Hindlimb muscle (tissue), 1 donor: ENCODE results near the gene B4GAT1. TPM values are rescaled to one million over a fixed set of nuclear protein-coding genes. Genes with fewer than 3 reads are reported as not detected.
"Not testable (repeated sequence)": the region's sequence is repeated elsewhere in the genome, so short reads cannot be mapped to it uniquely, and the experiment has no call there.

Experiments
- DNase-seq: peaks from one replicate; pipeline ENCODE4 v3.0.0-alpha.2; 2013
- polyA plus RNA-seq: library from polyadenylated mRNA; unstranded; fragments of 120-200 nt; gene quantifications from one replicate; pipeline ENCODE4 v1.2.1, GENCODE V29; 2013; ENCODE audit not compliant: insufficient read length

The B4GAT1 gene
- polyA plus RNA-seq, 1 donor: 22.0 TPM

DNA sequence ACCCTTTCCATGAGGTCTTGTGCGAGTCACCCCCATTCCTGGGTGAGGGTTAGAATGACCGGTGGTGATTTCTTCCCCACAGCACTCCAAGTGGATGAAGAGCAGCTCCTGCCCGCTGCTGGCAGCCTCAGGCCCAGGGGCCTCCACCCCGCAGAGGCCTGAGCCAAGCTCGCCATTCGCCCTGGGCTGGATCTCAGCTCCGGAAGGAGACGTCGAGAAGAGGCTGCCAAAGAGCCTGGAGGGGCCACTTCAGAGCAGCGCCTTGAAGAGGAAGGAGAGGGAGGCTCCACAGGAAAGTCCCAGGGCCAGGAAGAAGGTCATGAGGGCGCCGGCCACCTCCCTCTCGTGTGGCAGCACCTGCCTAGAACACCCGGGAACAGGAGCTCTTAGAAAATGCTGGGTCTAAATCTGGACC is 15.8 kb upstream of the B4GAT1 start:
- DNase-seq: no peak

DNA sequence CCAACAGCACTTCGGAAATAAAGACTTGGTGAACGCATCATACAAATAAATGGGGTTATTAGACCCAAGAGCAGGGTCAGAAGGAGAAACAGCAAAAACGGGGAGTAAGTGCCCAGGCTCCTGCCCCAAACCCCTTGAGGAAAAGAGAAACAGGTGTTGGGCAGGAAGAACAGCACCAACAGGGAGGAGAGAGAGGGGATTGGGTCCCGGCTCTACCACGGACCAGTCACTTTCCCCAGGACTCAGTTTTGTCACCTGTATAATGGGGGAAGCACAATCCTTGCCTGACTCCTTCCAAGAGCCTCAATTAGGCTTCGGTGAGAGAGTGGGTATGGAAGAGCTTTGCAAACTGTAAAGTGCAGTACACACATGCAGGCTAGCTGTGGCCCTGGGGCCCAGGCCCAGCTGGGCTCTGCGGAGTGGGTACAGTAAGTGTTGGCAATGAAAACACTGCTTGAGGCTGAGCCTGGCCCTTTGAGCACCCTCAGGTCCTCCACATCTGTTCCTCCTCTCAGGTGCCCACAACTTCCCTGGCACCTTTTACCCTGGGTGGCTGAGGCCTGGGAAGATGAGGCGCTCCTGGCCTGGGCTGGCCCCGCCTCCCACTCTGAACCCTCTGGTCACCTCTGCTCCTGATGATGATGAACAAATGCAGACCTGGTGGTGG is 15.2 kb upstream of the B4GAT1 start:
- no peak for DNase-seq

DNA sequence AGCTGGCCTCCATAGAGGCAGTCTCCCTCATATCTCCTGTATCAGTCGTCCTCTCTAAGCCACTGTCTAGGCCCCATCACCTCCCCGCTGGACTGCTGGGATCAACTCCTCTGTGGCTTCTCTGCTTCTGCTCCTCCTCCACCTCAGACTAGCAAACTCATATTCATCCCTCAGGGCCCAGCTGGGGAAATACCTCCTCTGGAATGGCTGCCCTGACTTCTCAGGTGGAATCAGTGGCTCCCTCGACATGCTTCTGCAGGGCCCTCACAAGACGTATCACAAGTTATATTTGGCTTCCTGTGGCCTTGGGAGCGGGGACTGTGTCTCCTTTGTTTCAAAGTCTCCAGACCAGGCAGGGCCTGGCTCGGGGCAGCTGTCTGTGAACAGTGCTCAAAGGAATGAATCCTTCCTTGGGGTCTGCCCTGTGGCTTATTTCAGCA is 14.1 kb upstream of the B4GAT1 start:
- no peak for DNase-seq

DNA sequence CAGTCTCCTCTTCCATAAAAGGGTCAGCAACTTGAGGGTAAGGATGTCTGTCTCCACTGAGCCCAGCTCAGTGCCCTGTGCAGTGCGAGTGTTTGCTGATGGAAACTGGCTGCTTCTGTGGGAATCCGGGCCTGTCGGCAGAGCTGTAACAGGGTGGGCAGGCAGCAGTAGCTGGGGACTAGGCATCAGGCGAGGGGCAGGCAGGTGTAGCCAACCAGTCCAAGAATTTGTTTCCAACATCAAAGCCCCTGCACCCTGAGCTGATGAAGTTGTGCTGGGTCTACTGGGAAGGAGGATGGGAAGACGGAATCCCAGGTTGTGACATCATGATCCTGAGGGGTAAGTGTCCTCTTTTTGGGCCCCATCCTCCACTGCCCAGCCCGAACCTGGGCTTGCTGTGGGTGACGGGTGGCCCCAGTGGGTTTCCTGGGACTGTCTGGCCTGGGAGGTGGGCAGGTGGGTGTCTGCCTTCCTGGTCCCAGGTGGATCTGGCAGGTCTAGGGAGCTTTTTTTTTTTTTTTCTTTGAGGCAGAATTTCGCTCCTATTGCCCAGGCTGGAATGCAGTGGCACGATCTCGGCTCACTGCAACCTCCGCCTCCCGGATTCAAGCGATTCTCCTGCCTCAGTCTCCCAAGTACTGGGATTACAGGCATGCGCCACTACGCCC is 13.1 kb upstream of the B4GAT1 start:
- no peak for DNase-seq

GRCh38 chr11:66359662-66360087 is 12.2 kb upstream of the B4GAT1 start:
- no peak for DNase-seq

GRCh38 chr11:66350560-66351235 is 3.3 kb upstream of the B4GAT1 start:
- not testable (repeated sequence) for DNase-seq

- no peak for DNase-seq
These were observed 1.6 kb upstream of the B4GAT1 start for GRCh38 chr11:66349084-66349386.

- DNase-seq: no peak
These were observed 679 bp downstream of the B4GAT1 start for GRCh38 chr11:66346476-66347424.

DNA sequence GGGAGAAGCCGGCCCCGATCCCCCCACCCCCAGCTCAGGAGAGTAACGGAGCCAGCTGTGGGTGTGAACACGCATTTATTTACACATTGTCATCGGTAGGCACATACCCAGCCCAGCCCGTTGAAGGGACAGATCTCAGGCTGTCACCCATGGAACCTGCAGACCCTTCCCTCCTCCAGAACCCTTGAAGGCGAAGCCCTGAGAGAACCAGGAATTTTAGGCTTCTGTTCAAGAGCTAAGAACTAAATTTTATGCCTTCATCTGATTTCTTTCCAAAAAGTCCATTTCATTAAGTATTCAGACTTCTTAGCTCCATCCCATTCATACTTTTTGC is 2.1 kb downstream of the B4GAT1 start:
- no peak for DNase-seq

DNA sequence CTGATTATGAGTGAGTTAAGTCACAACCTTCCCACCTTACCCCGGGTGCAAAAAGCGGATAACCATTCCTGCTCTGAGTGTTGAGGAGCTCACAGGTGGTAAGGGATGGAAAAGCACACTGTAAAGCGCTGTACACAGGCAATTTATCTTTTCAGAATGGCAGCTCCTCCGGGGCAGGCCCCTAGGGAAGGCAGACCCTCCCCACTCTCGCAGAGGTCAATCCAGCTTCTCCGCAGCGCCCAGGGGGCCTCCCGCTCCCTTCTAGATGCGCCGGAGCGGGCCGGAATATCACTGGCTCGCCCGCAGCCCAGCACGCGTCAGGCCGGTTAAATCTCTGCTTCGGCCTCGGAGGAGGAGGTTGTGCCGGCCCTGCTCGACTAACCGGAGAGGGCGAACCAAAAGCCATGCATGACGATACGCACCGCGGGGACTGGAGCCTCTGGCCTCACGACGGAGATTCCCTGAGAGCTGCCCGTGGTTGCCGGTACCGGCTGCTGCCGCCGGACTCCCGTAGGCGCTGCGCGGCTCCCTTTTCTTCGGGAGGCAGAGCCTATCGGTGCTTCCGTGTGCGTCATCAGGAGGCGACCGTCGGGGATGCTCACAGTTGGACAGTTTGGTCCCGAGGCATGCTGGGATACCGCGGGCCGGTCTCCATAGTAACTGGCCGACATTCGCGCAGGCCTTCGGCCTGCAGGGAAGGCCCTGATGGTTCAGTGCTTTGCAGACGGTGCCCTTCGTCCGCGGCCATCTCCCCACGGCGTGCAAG is 2.7 kb downstream of the B4GAT1 start, which contains the start of gene BRMS1:
Gene BRMS1, minus strand, starts transcription at position 555 of the 766 bp plus-strand sequence. CDS start 2,870 bp downstream, outside the sequence.
- DNase-seq: peak; percentile 98

DNA sequence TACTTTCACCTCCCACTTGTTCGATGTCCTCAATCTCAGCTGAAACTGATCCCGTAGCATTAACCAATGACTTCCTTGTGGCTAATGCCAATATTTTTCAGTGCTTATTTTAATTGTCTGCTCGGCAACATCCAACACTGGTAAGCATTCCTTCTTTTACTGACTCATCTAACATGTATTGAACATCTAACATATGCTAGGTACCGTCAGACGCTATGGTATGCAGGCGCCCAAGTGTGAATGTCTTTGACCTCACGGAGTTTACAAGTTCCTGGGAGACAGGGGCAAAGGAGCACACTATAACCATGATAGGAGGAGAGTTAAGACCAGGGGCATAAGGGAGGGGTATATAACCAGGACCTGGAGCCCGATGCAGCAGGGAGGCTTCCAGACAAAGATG is 4.3 kb downstream of the B4GAT1 start:
- no peak for DNase-seq

DNA sequence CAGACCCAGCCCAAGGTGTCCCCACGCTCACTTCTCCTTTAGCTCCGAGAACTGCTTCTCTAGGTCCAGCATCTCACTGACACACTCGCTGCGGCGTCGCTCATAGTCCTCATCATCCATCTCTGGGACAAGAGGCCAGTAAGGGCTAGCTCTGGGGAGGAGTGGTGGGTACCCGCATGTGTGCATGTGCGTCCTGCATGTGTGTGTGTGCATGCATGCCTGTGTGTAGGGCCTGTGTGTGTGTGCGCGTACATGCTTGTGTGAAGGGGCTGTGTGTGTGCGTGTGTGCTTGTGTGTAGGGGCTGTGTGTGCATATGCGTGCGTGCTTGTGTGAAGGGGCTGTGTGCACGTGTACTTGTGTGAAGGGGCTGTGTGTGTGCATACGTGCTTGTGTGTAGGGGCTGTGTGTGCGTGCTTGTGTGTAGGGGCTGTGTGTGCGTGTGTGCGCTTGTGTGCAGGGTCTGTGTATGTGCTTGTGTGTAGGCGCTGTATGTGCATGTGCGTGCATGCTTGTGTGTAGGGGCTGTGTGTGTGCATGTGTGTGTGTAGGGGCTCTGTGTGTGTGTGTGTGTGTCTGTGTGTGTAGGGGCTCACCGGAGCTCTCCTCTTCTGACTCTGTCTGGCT is 5.8 kb downstream of the B4GAT1 start:
- no peak for DNase-seq

GRCh38 chr11:66340596-66341501 is 6.6 kb downstream of the B4GAT1 start:
- no peak for DNase-seq

DNA sequence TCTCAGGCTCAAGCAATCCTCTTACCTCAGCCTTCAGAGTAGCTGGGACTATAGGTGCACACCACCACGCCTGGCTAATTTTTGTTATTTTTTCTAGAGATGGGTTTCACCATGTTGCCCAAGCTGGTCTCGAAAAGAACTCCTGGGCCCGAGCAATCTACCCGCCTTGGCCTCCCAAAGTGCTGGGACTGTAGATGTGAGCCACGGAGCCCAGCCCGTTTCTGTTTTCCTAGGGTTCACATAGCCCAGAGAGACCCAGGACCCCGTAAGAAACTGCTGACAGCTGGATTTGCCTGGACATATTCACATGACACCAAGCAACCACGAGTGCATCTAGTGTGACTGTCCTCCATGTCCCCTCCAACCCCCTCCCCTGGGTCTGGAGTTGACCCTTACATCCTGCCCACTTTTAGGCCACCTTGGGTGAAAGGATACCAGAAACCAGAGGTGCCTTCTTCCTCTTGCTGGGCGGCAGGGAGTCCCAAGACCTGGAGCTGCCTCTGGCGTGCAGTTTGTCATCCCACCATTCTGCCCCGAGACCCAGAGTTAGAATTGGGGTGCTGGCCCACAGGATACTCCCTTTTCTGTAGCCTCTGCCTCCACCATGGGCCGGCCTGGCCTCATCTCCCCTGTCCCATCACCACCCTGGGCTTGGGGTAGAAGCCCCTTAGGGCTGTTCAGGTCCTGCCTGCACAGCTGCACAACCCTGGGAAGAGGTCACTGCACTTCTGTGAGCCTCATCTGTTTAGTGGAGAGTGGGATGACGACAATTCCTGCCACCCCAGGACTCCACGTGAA is 7.5 kb downstream of the B4GAT1 start:
- DNase-seq: no peak

DNA sequence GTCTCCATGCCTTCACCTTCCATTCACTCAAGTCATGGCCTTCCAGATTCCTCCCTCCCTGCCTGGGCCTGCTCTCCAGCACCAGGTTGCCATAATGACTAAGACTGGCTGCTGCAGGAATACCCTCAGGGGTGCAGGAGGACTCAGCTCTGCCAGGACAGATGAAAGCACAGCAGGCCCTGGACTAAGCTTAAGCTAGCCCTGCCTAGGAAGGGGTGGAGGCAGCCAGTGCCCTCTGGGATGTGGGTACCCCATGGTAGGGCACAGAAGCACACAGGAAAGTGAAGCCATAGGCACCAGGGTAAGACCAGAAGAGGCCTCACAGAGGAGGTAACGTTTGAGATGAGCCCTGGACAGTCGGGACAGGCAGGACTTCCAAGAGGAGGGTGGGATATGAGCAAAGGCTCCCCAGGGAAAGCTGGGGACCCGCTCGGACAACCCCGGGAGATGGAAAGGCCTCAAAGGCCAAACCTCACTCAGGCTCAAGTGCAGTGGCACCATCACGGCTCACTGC is 8.2 kb downstream of the B4GAT1 start:
- no peak for DNase-seq

GRCh38 chr11:66338276-66339161 is 8.9 kb downstream of the B4GAT1 start:
- no peak for DNase-seq

GRCh38 chr11:66337103-66337899 is 10.1 kb downstream of the B4GAT1 start:
- no peak for DNase-seq
